GM21825 (cell line): ENCODE results near the gene ELMO1.
"Not testable (repeated sequence)": the region's sequence is repeated elsewhere in the genome, so short reads cannot be mapped to it uniquely, and the experiment has no call there.

Experiments
- ATAC-seq: cut with Tn5 transposase; IDR thresholded peaks from one replicate; pipeline ENCODE4 v1.9.1; 2021; ENCODE audit warnings: mild to moderate bottlenecking, moderate library complexity; ENCODE audit not compliant: unreplicated experiment

ELMO1 gene

GRCh38 chr7:37150180-37150579 lies 298.5 kb downstream of the ELMO1 start:
- no peak for ATAC-seq

DNA sequence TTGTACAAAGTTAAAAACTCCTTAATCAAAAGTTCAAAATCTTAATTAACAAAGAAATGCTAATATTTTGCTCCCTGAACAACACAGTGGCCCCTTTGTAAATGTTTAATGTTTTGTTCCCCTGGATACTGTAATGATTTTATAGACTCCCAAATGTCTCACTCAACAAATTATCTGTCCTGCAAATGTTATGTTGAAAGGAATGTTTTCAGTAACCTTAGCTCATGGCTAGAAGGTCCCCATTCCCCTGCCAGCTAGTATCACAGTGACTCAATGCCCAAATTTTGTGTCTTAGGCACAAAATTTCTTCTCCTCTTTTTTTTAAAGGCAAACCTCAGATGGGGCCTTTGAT lies 298.9 kb downstream of the ELMO1 start:
- ATAC-seq: no peak

- peak; percentile 68 for ATAC-seq
Measured at GRCh38 chr7:37149051-37149772, 299.5 kb downstream of the ELMO1 start.

DNA sequence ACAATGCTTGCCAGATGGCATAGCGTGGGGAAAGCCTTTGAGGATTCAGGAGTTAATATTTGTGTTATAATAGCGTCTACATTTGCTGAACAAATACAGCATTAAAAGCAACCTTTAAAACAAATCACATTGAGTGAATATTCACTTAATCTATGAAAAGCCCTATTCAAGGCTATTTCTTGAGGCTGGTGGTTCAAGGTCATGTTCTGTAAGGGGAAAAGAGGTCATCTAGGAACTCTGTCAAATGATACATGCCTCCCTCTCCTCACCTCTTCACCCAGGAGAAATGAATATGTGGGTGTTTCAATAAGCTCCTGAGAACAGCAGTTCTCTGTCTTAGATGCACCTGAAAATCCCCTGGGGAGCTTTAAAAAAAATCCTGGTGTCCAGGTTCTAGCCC lies 303.0 kb downstream of the ELMO1 start:
- ATAC-seq: no peak

- ATAC-seq: no peak
Measured at GRCh38 chr7:37144423-37144822, 304.2 kb downstream of the ELMO1 start.

DNA sequence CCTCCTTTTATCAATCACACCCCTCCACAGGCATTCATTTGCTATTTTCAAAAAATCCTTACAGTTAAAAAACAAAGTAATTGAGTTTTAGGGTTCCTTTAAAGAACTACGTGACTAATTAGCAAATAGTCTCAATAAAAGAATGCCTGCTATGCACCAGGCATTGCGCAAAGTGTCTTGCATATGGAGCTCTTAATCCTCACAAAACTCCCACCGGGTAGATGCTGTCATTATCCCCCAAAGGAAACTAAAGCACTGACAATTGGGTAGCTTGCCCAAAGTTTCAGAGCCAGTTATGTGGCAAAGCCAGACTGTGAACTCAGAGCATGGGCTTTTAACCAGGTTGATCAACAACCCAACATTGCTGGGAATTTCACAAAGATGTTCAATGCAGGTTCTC lies 305.7 kb downstream of the ELMO1 start:
- no peak for ATAC-seq

GRCh38 chr7:37141742-37142141 lies 306.9 kb downstream of the ELMO1 start:
- no peak for ATAC-seq

- not testable (repeated sequence) for ATAC-seq
Measured at GRCh38 chr7:37133902-37134301, 314.8 kb downstream of the ELMO1 start.

DNA sequence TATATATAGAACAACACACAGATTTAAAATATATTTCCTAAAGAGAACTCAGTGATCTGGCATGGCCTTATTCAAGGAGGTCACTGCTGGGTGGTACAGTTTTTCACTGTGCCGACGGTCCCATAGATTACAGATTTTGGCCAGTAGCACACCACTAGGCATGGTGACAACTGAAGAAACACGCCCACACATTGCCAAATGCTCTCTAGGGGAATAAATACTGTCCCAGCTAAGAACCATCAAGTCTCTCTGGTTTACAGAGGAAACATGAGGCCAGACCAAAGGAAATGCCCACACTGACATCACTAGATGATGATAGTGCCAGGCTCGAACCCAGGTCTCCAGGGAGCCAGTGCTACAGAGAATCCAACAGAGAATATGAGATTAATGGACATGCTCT lies 316.8 kb downstream of the ELMO1 start:
- ATAC-seq: no peak

DNA sequence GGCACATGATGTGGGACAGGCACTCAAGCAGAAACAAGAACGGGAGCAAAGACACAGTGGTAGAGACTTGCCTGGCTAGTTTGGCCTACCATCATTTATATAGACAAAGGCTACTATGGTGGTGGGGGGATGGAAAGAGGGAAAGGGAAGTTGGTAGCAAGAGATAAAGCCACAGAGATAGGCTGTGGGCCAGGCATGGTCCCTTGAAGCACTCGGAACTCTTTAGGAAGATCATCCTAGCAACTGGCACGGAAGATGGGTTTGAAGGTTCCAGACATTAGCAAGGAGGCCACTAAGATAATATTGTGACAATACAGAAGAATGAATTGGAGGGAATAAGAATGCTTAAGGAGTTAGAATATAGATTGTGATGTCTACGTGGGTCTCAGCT lies 319.6 kb downstream of the ELMO1 start:
- ATAC-seq: no peak

GRCh38 chr7:37128327-37129034 lies 320.2 kb downstream of the ELMO1 start:
- no peak for ATAC-seq

DNA sequence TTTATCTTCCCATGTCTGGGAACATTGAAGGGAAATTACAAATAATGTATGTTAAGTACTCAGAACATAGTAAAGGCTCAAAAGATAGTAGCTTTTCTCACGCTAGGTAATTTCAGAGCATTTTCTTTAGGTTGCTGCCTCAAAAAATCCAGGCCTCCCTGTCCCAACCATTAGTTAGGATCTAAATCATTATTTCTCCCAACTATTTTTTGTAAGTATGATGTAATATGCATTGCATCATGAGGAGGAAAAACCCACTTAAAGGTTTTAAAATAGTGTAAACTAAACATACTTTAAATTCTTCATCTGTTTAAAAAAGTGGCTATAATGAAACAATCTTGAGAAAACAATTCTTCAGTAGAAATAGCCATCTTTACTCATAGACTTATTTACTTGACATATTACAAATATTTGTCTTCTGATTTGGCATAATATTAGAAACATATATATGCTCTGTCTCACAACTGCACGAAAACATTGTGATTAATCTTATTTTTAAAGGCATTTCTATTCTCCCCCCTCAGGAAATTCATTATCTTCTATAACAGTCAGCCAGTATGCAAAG lies 329.3 kb downstream of the ELMO1 start:
- ATAC-seq: no peak

DNA sequence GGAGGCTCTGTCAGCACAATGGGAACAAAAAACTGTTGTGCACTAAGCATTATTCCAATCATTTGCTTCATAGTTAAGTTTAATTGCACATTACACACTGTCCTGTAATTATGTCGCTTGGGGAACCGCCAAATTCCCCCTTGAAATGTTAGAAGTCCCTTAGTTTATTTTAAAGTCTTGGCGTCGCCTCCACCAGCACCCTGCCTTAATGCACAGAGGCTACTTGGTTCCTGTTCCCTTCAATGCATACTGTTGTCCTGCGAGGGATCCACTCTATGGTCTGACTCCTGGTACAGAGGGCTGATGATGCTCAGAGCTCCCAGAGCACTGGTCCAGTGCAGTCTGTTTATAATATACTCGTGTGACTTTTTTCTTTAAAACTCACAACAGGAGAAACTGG lies 330.7 kb downstream of the ELMO1 start:
- no peak for ATAC-seq

DNA sequence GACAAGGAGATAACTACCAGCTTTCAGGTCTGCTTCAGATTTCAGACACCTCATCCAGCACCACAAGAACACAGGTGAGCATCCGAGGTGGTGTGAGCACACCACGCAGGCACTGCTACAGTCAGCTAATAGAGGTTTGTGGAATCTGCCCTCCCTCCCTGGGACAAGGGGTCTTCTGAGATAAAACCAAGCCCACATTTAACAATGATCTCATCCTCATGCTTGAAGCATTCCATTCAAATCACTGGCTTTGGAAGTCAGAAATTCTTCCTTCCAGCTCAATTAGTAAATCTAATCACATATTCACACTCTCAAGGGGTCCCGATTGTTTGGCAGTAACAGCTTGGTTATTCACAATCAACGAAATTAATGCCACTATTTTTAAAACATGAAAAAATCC lies 331.4 kb downstream of the ELMO1 start:
- ATAC-seq: no peak

DNA sequence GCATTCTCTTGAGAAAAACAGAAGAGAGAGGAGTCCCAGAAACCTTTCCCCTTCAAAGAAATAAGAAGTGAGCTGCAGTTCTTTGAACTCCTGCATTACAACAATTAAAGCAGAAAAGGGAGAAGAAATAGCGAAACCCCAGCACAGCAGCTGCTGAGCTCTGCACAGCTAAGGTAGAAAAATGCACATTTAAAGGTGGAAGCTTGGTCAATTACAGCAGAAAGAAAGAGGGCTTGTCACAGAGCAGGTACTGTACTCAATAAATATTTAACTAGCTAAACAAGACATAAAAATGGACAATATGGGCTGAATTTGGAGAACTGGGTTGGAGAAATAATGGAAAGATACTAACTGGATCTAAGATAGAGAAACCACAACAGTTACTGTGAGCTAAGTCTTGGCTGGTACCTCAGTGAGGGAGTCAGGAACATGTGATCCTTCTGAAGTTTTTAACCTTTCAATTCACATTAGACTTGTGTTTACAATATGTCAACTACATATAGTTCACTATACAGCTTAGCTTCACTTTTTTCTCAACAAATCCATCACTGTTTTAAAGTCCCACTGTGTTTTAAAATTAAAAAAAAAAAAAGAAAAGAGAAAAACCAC lies 332.5 kb downstream of the ELMO1 start:
- no peak for ATAC-seq

GRCh38 chr7:37113661-37114355 lies 334.9 kb downstream of the ELMO1 start:
- ATAC-seq: no peak

- no peak for ATAC-seq
Measured at GRCh38 chr7:37112876-37113275, 335.8 kb downstream of the ELMO1 start.

- no peak for ATAC-seq
Measured at GRCh38 chr7:37112218-37112617, 336.4 kb downstream of the ELMO1 start.

DNA sequence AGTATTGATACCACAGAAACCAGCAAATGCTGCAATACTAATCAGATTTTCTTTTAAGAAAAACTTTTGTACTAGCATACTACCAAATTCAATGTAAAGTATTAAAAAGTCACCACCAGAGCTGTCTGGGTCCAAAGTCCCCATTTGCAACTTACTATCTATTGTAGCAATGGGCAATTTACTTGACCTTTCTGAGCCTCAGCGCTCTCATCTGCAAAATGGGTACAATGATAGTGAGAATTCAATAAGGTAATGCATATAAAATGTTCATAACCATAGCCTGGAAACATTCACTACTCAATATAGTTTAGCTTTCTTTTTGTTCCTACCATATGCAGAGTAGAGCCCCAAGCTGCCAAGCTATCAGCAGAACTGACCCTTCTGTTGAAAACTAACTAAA lies 337.2 kb downstream of the ELMO1 start:
- no peak for ATAC-seq

GRCh38 chr7:37110660-37111424 lies 337.8 kb downstream of the ELMO1 start:
- no peak for ATAC-seq

DNA sequence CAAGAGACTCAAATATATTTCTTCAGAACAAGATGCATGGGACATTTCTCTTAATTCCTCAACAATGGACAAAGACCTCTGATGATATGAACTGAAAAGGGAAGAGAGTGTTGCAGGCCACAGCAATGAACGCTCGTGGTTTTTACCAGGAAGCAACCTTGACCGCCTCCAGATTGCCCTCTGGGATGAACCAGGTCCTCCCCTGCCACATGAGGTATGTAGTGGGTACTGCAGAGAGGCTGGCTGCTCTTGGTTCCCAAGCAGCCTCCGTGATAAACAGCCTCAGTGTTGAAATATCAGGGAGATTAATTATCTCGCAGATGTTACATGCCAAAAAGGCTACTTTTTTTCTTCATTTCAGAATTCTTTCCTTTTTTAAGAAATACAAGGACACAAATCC lies 338.8 kb downstream of the ELMO1 start:
- no peak for ATAC-seq
